Measurements from ENCODE around the gene PTP4A2. TPM values are rescaled to one million over a fixed set of nuclear protein-coding genes. Genes with fewer than 3 reads are reported as not detected.

The PTP4A2 gene
- 327 and 340 TPM in 2 replicates for total RNA-seq

GRCh38 chr1:31938184-31938975 lies at the start of gene PTP4A2:
Gene PTP4A2, minus strand, starts transcription at chr1:31938368. Its CDS starts 19,303 bp downstream, at chr1:31919065.

Other genes with a start within 250 kb of the PTP4A2 start
- gene COL16A1, start 234.4 kb downstream of the PTP4A2 start, total RNA-seq = 90.8 and 97.8 TPM in 2 replicates
- gene ADGRB2, start 174.0 kb downstream of the PTP4A2 start, total RNA-seq = 14.1 and 16.7 TPM in 2 replicates
- gene SPOCD1, start 122.3 kb downstream of the PTP4A2 start, total RNA-seq = 30.7 and 63.8 TPM in 2 replicates
- gene KHDRBS1, start 75.5 kb upstream of the PTP4A2 start, total RNA-seq = 60.7 and 68.3 TPM in 2 replicates
- 7.4 and 8.6 TPM in 2 replicates for gene TMEM39B, start 134.6 kb upstream of the PTP4A2 start, total RNA-seq
- gene KPNA6, start 169.7 kb upstream of the PTP4A2 start, total RNA-seq = 51.3 and 51.9 TPM in 2 replicates
- gene TXLNA, start 241.3 kb upstream of the PTP4A2 start, total RNA-seq = 82.8 and 85.0 TPM in 2 replicates